ENCODE measurements around the gene DTWD1. TPM values are rescaled to one million over a fixed set of nuclear protein-coding genes. Genes with fewer than 3 reads are reported as not detected.
A peak's percentile ranks its signal among the peaks of the same experiment; 100 is the strongest.

DTWD1 gene
- total and polyA plus RNA-seq, 9 of the 15 experiments (the other 6 are each of a cell fraction or from before 2014, with no cell fraction given), result 23.1 to 76.4 (median 36.5) TPM

DNA sequence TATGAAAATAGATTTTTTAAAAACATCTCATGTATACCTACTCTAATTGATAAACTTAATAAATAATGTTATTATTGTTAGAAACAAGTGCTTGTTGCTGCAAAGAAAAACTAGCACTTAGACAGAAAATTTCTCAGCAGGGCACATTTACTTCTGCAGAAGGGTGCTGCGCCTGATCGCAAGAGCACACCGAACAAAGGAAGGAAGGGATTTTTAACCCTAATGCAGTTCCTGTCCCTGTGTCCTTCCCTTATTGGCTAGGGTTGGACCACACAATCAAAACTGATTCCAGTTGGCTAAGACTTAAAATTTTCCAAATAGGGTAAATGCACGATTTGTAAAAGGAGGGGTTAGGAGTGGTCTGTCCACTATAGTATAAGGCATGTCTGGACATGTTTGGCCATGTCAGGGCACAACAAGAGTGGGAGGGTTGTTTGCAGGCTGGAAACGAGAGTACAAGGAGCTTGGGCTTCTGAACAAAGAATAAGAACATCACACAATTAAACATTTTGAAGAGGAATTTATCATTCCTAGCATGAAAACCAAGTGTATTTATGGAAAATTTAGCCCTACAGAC, 4.7 kb downstream of the DTWD1 start (continued):
- TF ChIP-seq, protein P1, sequence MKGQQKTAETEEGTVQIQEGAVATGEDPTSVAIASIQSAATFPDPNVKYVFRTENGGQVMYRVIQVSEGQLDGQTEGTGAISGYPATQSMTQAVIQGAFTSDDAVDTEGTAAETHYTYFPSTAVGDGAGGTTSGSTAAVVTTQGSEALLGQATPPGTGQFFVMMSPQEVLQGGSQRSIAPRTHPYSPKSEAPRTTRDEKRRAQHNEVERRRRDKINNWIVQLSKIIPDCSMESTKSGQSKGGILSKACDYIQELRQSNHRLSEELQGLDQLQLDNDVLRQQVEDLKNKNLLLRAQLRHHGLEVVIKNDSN (CRISPR knock-in tag; IDR thresholded peaks at IDR 0.05), result no peak
- no peak for TF ChIP-seq BACH1 (tag; IDR thresholded peaks at IDR 0.05)
- TF ChIP-seq CBX3 (IDR thresholded peaks at IDR 0.05; ENCODE audit: borderline replicate concordance in 1 of 2, low read length in 2 of 2), result peak in 1 of 2 experiments; percentile 94; a peak in 2 of 3 replicates
- TF ChIP-seq ZNF696 (CRISPR knock-in tag; conservative IDR thresholded peaks at IDR 0.05), result no peak
- TF ChIP-seq IRF2 (CRISPR knock-in tag; IDR thresholded peaks at IDR 0.05), result no peak
- TF ChIP-seq PCBP1 (IDR thresholded peaks at IDR 0.05; ENCODE audit: low read depth, low read length, poor library complexity, severe bottlenecking), result no peak
- peak; percentile 72; the same call in 1 of the 2 replicates for TF ChIP-seq CBX5 (IDR thresholded peaks at IDR 0.05; ENCODE audit: borderline replicate concordance, low read depth)
- no peak for TF ChIP-seq STAT5A (IDR thresholded peaks at IDR 0.05; ENCODE audit: borderline replicate concordance, low read length)
- TF ChIP-seq HOXB6 (CRISPR knock-in tag; IDR thresholded peaks at IDR 0.05; ENCODE audit: borderline replicate concordance), result no peak
- TF ChIP-seq CSDE1 (IDR thresholded peaks at IDR 0.05), result no peak

DNA sequence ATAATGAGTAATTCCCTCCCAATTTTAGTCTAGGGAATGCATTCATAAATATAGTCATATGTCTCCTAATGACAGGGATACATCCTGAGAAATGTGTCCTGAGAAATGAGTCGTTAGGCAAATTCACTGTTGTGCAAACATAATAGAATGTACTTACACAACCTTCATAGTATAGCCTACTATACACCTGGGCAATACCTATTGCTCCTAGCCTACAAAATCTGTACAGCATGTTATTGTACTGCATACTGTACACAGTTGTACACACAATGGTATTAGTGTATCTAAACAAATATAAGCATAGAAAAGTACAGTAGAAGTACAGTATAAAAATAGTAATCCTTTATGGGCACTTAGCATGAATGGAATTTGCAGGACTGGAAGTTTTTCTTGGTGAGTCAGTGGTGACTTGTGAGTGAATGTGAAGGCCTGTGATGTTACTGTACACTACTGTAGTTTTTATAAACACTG, 6.6 kb downstream of the DTWD1 start:
- FAIRE-seq (no peak), DNase-seq (ENCODE audit: extremely low read depth in 1 of 4, low spot score in 3 of 4) (no peak), ATAC-seq (no peak)
- Histone ChIP-seq H3K9me3 (replicated peaks; ENCODE audit: control insufficient read depth, insufficient read depth, low read depth, low read length) (peaks cover 5% of the 10 kb centered on the region), H3K79me2 (ENCODE audit: control insufficient read depth, insufficient read depth, low read length) (peaks cover 28% of the 10 kb centered on the region), H3K4me3 (no peak overlapping the region), H4K20me1 (replicated peaks; ENCODE audit: control insufficient read depth, insufficient read depth, low read length) (no peaks in the 10 kb centered on the region), H3K27ac (ENCODE audit: extremely low read depth, low read depth, low read length) (no peak overlapping the region), H3K4me1 (replicated peaks in 1 of 2; ENCODE audit: control insufficient read depth in 2 of 2, insufficient read depth in 2 of 2, low read length in 2 of 2) (no peaks in the 10 kb centered on the region), H3K9me1 (ENCODE audit: control insufficient read depth, insufficient read depth, low read length) (no peaks in the 10 kb centered on the region), H3K36me3 (ENCODE audit: control insufficient read depth, insufficient read depth, low read length) (peaks cover 48% of the 10 kb centered on the region), H3K4me2 (ENCODE audit: insufficient read depth, low read length) (no peak overlapping the region), H3K27me3 (ENCODE audit: control insufficient read depth in 2 of 2, insufficient read depth in 2 of 2, low read length in 2 of 2) (no peaks in the 10 kb centered on the region), H3K9ac (ENCODE audit: insufficient read depth in 1 of 2, low read depth in 2 of 2, low read length in 2 of 2) (no peak overlapping the region), H2AFZ (ENCODE audit: low read depth, low read length) (no peak overlapping the region)
- CTCF ChIA-PET (ENCODE audit: low intra/inter-chr PET ratio), result no interaction called here
- intact Hi-C loops (cut with micrococcal nuclease) (no loop called here), in situ Hi-C loops (cut with MboI) (no loop called here)
- WGBS (ENCODE audit: insufficient coverage, low coverage, missing lambda C conversion rate), result 37% methylated on average over 1 of the region's 1 CpG
- no TSS peak for BruUV-seq (replicated peaks)
- POLR2A ChIA-PET, result no interaction called here
- TF ChIP-seq, protein P2, sequence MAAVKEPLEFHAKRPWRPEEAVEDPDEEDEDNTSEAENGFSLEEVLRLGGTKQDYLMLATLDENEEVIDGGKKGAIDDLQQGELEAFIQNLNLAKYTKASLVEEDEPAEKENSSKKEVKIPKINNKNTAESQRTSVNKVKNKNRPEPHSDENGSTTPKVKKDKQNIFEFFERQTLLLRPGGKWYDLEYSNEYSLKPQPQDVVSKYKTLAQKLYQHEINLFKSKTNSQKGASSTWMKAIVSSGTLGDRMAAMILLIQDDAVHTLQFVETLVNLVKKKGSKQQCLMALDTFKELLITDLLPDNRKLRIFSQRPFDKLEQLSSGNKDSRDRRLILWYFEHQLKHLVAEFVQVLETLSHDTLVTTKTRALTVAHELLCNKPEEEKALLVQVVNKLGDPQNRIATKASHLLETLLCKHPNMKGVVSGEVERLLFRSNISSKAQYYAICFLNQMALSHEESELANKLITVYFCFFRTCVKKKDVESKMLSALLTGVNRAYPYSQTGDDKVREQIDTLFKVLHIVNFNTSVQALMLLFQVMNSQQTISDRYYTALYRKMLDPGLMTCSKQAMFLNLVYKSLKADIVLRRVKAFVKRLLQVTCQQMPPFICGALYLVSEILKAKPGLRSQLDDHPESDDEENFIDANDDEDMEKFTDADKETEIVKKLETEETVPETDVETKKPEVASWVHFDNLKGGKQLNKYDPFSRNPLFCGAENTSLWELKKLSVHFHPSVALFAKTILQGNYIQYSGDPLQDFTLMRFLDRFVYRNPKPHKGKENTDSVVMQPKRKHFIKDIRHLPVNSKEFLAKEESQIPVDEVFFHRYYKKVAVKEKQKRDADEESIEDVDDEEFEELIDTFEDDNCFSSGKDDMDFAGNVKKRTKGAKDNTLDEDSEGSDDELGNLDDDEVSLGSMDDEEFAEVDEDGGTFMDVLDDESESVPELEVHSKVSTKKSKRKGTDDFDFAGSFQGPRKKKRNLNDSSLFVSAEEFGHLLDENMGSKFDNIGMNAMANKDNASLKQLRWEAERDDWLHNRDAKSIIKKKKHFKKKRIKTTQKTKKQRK (IDR thresholded peaks at IDR 0.05; ENCODE audit: borderline replicate concordance, low read depth, low read length), result no peak
- TF ChIP-seq HNRNPH1 (optimal IDR thresholded peaks at IDR 0.05; ENCODE audit: low read depth, low read length) (no peak), ARID2 (IDR thresholded peaks at IDR 0.05) (no peak), RNF2 (IDR thresholded peaks at IDR 0.05) (no peak), TEAD2 (tag; IDR thresholded peaks at IDR 0.05) (no peak), MEIS2 (IDR thresholded peaks at IDR 0.05; ENCODE audit: partially characterized antibody) (no peak), ZNF140 (CRISPR knock-in tag; IDR thresholded peaks at IDR 0.05) (no peak), ZNF143 (CRISPR knock-in tag; IDR thresholded peaks at IDR 0.05) (no peak), CHCHD3 (CRISPR knock-in tag; IDR thresholded peaks at IDR 0.05) (no peak)
- TF ChIP-seq, protein P3, sequence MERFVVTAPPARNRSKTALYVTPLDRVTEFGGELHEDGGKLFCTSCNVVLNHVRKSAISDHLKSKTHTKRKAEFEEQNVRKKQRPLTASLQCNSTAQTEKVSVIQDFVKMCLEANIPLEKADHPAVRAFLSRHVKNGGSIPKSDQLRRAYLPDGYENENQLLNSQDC (CRISPR knock-in tag; IDR thresholded peaks at IDR 0.05), result no peak
